SH-SY5Y (cell line): ENCODE measurements around the gene ANKRD50.

Experiments
- GATA2 ChIP-seq: IDR thresholded peaks from 2 replicates; pipeline ENCODE4 v1.6.1; 2011; ENCODE audit warnings: mild to moderate bottlenecking, low read depth, low read length
- GATA3 ChIP-seq: IDR thresholded peaks from 2 replicates; pipeline ENCODE4 v1.6.1; 2011; ENCODE audit warnings: low read depth, mild to moderate bottlenecking, low read length, moderate library complexity

Gene ANKRD50

GRCh38 chr4:124722071-124722470 lies 9.5 kb upstream of the ANKRD50 start:
- TF ChIP-seq GATA2 (no peak), GATA3 (no peak)

GRCh38 chr4:124717101-124717500 lies 4.6 kb upstream of the ANKRD50 start:
- no peak for TF ChIP-seq GATA3
- no peak for TF ChIP-seq GATA2

- TF ChIP-seq GATA3 (no peak), GATA2 (no peak)
Measured at GRCh38 chr4:124713185-124713592, 657 bp upstream of the ANKRD50 start.

GRCh38 chr4:124711471-124712371 lies 811 bp downstream of the ANKRD50 start:
- TF ChIP-seq GATA3, result no peak
- TF ChIP-seq GATA2, result no peak

GRCh38 chr4:124710911-124711310 lies 1.6 kb downstream of the ANKRD50 start:
- TF ChIP-seq GATA3, result no peak
- TF ChIP-seq GATA2, result no peak

DNA sequence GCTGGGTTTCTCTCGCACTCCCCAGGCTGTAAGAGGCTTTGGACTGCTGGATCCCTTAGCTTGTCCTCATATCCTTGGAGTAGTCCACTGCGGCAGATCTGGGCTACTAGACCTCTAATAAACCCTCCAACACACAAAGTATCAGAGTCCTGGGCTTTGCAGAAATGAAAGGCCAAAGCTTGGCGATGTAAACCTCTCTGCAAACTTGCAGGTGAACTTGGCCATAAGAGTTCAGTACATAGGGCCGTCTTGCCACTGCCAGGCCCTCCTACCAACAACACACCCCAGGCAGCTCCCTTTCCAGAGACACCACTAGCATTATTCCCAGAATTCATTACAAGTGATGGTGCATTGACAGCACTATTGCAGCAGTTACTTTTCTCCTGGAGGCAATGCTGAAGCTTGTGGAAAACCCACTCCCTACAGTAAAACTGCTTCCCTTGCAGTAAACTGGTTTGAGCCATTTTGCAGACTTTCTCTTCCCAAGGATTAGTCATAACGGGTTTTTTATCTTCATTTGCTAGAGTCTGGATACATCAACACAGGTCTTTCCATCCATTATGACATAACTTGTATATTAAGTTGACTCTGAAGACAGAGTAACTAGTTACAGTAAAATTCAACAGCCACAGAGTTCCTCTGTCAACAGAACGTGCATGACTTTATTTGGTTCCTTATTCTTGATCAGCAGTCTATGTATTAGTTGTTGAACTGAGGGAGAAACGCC lies 2.4 kb downstream of the ANKRD50 start:
- TF ChIP-seq GATA3 (no peak), GATA2 (no peak)

- no peak for TF ChIP-seq GATA3
Measured at GRCh38 chr4:124708517-124709300, 3.8 kb downstream of the ANKRD50 start.

DNA sequence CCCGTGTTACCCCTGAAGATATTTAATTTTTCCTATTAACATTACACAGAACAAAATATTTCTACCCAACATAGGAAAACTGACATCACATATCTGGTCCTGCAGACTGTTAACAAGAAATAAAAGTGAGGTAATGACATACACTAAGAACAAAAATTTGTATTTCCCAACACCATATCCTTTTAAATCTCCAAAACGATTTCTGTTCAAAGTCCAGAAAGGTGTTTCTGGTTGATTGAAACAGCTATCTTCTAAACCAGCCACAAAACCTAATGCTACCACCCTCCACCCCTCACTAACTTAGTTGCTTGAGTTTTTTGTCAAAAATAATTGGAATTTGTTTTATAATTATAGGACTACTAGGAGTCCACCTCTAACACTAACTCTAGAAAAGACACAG lies 7.1 kb downstream of the ANKRD50 start:
- TF ChIP-seq GATA3, result no peak
- TF ChIP-seq GATA2, result no peak

- TF ChIP-seq GATA2 (no peak), GATA3 (no peak)
Measured at GRCh38 chr4:124703154-124703553, 9.4 kb downstream of the ANKRD50 start.

DNA sequence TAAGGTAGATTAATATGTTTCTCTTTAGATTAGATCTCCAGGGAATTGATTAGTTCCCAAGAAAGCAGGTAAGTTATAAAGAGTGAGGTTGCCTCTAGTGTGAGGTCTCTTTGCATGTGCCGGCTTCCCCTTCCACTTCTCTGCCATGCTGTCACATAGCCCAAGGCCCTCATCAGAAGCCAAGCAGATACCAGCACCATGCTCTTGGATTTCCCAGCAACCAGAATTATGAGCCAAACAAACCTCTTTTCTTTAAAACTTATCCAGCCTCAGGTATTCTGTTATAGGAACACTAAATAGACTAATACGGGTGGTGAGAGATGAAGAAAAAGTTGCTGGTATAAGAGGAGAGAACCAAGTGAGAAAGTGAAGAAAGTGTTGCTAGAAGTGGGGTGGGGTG lies 15.1 kb downstream of the ANKRD50 start:
- no peak for TF ChIP-seq GATA2
- no peak for TF ChIP-seq GATA3

DNA sequence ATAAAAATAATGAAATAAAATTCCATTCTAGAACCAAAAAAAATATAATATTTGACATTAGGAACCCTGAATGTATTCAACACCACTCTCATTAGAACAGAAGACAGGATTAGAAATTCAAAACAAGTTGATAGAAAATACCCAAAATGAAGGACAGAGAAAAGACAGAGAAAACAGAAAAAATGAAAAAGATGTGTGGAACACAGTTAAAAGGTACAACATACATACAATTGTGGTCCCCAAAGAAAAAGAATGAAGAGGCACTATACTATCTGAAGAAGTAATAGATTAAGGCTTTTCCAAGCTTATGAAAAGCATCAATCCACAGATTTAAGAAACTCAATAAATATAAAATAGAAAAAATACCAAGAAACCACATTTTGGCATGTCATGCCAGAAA lies 16.4 kb downstream of the ANKRD50 start:
- TF ChIP-seq GATA3, result no peak
- no peak for TF ChIP-seq GATA2

DNA sequence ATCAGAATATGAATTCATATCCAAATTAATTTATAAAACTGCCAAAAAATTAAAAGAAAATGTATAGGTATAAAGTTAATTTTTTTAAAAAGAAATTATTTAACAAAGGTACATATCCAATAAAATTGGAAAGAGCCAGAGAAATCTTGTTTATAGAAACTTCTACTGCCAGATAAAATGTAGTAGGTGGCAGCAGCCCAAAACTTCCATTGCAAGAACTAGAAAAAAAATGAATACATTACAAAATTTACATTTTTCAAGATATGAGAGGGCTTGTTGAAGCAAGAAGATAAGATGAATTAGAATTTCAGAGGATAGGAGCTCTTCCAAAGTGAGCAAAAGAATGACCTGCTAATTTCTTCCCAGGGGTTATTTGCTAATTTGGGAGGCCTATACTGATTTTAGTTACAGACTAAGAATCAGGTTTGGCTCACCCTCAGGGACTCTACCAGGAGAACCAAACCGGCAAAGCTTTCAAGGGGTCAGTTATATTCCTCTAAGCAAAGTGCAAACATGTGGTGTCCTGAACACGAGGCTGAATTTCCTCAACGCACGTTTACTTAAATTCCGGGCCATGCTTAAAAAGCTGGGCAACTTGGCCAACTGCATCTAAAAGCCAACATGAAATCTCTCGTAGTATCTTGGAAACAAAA lies 17.5 kb downstream of the ANKRD50 start:
- TF ChIP-seq GATA3 (no peak), GATA2 (no peak)

GRCh38 chr4:124694306-124694705 lies 18.2 kb downstream of the ANKRD50 start:
- TF ChIP-seq GATA3, result no peak
- no peak for TF ChIP-seq GATA2

DNA sequence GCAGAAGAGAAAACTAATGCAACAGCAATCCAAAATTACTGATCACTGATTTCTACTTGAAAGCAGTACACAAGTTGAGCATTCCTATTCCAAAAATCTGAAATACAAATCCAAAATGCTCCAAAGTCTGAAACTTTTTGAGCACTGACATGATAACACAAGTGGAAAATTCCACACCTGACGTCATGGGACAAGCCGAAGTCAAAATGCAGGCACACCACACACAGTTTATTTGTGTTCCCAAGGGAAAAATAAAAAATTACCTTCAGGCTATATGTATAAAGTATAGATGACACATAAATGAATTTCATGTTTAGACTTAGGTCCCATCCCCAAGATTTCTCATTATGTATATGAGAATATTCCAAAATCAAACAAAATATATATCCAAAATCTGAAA lies 20.7 kb downstream of the ANKRD50 start:
- TF ChIP-seq GATA2, result no peak
- TF ChIP-seq GATA3, result no peak
